K562 (cell line): ENCODE results near the gene FAM20B. TPM values are rescaled to one million over a fixed set of nuclear protein-coding genes. Genes with fewer than 3 reads are reported as not detected.
A peak's percentile ranks its signal among the peaks of the same experiment; 100 is the strongest.

Experiments used
- CEBPB ChIP-seq: fragments of 450-650 bp; IDR thresholded peaks from 2 replicates; pipeline ENCODE4 v1.6.1; 2016; ENCODE audit warnings: missing genetic modification characterization, missing compliant biosample characterization
- DMBX1 ChIP-seq: fragments of 250-450 bp; sonication (Bioruptor Pico); IDR thresholded peaks from 2 replicates; pipeline ENCODE4 v1.8.0; 2022; ENCODE audit warnings: inconsistent platforms, mild to moderate bottlenecking, moderate library complexity, borderline replicate concordance
- ELF1 ChIP-seq: fragments of 200-800 bp; sonication (Bioruptor generic); IDR thresholded peaks from 2 replicates; pipeline ENCODE4 v1.6.1; 2016; ENCODE audit warnings: missing genetic modification characterization, missing compliant biosample characterization
- ESRRB ChIP-seq: fragments of 250-450 bp; sonication (Bioruptor Pico); IDR thresholded peaks from 2 replicates; pipeline ENCODE4 v1.5.0; 2020; ENCODE audit warnings: mild to moderate bottlenecking, moderate library complexity, borderline replicate concordance
- GTF2A2 ChIP-seq: IDR thresholded peaks from 2 replicates; pipeline ENCODE4 v1.6.1; 2016; ENCODE audit warnings: mild to moderate bottlenecking, missing genetic modification characterization, missing compliant biosample characterization
- TOE1 ChIP-seq, 2 experiments: fragments of 450-650 bp in 1 of 2; sonication (generic) in 1 of 2; formaldehyde crosslinking in 1 of 2; IDR thresholded peaks; 2 replicates each; pipeline versions ENCODE4 v1.7.1 to v1.8.0; 2016 to 2022; ENCODE audit warnings: borderline replicate concordance in 2 of 2, mild to moderate bottlenecking in 2 of 2, antibody characterized with exemption in 1 of 2, inconsistent platforms in 1 of 2, low read depth in 1 of 2, missing genetic modification reagents in 1 of 2, moderate library complexity in 1 of 2
- ZNF316 ChIP-seq: fragments of 450-650 bp; IDR thresholded peaks from 2 replicates; pipeline ENCODE4 v1.6.1; 2016
- polyA plus RNA-seq, 8 experiments: library from polyadenylated mRNA; depleted of rRNA in 4 of 8; stranded (reverse) in 5 of 8; unstranded in 3 of 8; fragments of >200 nt; fragmentation: Nextera tagmentation in 2 of 8; fragmentation: Illumina TruSeq in 1 of 8; extraction: Ambion mirVana in 2 of 8; extraction: Trizol in 1 of 8; gene quantifications; 2 replicates each; pipeline versions ENCODE4 v1.2.1 to v1.2.3, GENCODE V29; 2011 to 2014; ENCODE audit warnings: inconsistent platforms in 1 of 8, missing spikeins in 1 of 8
- total RNA-seq, 7 experiments: library from RNA; depleted of rRNA in 6 of 7; stranded (reverse); fragments of >200 nt in 6 of 7; fragmentation: Illumina TruSeq in 2 of 7; extraction: Trizol in 2 of 7; gene quantifications; 2 replicates each; pipeline versions ENCODE4 v1.2.1 to v1.2.3, GENCODE V29; 2011 to 2021; ENCODE audit warnings: low replicate concordance in 1 of 7
- TF ChIP-seq, protein P1 (sequence below): sonication (generic); formaldehyde crosslinking; IDR thresholded peaks from 2 replicates; pipeline ENCODE4 v1.8.0; 2022; ENCODE audit warnings: missing genetic modification reagents, mild to moderate bottlenecking, moderate library complexity, borderline replicate concordance
- TF ChIP-seq, protein P2 (sequence below): fragments of 450-650 bp; IDR thresholded peaks from 2 replicates; pipeline ENCODE4 v1.6.1; 2018; ENCODE audit not compliant: partially characterized antibody
- TF ChIP-seq, protein P3 (sequence below): fragments of 450-650 bp; IDR thresholded peaks from 2 replicates; pipeline ENCODE4 v1.6.1; 2016; ENCODE audit warnings: antibody characterized with exemption
- TF ChIP-seq, protein P4 (sequence below), 2 experiments: fragments of 450-650 bp; conservative IDR thresholded peaks; 2 replicates each; pipeline ENCODE4 v1.6.1; 2017; ENCODE audit warnings: mild to moderate bottlenecking in 2 of 2, moderate library complexity in 2 of 2

Gene FAM20B
- total and polyA plus RNA-seq, 9 of the 15 experiments (the other 6 are each of a cell fraction or from before 2014, with no cell fraction given) = 7.2 to 67.5 (median 42.9) TPM

DNA sequence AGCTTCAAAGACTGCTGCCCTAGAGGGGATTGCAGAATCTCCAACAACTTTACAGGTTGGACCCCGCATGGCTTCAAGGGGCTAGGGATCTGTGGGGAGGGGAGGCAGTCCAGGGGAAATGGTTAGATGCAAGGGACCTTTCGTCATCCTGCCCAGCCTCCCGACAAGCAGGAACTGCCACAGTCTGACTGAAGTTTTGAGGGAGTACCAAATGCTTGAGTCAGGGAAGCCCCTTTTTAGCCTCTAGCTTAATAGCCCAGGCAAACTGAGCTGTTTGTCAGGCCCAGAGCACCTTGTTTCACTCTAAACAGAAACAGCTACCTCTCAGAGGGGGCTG is 57.3 kb downstream of the FAM20B start (continued):
- TF ChIP-seq, protein P1, sequence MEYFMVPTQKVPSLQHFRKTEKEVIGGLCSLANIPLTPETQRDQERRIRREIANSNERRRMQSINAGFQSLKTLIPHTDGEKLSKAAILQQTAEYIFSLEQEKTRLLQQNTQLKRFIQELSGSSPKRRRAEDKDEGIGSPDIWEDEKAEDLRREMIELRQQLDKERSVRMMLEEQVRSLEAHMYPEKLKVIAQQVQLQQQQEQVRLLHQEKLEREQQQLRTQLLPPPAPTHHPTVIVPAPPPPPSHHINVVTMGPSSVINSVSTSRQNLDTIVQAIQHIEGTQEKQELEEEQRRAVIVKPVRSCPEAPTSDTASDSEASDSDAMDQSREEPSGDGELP (CRISPR knock-in tag) = 0 out of 2 replicates have a peak, but pooled peaks have one; percentile 20
- TF ChIP-seq ZNF316 (no peak), CEBPB (tag) (no peak), GTF2A2 (no peak), ELF1 (tag) (no peak), ESRRB (CRISPR knock-in tag) (no peak), DMBX1 (no peak), TOE1 (IDR thresholded peaks at IDR 0.05; ENCODE audit: borderline replicate concordance) (no peak), TOE1 (CRISPR knock-in tag; IDR thresholded peaks at IDR 0.05; ENCODE audit: borderline replicate concordance, low read depth) (no peak)
- TF ChIP-seq, protein P2, sequence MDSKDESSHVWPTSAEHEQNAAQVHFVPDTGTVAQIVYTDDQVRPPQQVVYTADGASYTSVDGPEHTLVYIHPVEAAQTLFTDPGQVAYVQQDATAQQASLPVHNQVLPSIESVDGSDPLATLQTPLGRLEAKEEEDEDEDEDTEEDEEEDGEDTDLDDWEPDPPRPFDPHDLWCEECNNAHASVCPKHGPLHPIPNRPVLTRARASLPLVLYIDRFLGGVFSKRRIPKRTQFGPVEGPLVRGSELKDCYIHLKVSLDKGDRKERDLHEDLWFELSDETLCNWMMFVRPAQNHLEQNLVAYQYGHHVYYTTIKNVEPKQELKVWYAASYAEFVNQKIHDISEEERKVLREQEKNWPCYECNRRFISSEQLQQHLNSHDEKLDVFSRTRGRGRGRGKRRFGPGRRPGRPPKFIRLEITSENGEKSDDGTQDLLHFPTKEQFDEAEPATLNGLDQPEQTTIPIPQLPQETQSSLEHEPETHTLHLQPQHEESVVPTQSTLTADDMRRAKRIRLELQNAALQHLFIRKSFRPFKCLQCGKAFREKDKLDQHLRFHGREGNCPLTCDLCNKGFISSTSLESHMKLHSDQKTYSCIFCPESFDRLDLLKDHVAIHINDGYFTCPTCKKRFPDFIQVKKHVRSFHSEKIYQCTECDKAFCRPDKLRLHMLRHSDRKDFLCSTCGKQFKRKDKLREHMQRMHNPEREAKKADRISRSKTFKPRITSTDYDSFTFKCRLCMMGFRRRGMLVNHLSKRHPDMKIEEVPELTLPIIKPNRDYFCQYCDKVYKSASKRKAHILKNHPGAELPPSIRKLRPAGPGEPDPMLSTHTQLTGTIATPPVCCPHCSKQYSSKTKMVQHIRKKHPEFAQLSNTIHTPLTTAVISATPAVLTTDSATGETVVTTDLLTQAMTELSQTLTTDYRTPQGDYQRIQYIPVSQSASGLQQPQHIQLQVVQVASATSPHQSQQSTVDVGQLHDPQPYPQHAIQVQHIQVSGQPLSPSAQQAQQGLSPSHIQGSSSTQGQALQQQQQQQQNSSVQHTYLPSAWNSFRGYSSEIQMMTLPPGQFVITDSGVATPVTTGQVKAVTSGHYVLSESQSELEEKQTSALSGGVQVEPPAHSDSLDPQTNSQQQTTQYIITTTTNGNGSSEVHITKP = peak; percentile 64
- TF ChIP-seq, protein P3, sequence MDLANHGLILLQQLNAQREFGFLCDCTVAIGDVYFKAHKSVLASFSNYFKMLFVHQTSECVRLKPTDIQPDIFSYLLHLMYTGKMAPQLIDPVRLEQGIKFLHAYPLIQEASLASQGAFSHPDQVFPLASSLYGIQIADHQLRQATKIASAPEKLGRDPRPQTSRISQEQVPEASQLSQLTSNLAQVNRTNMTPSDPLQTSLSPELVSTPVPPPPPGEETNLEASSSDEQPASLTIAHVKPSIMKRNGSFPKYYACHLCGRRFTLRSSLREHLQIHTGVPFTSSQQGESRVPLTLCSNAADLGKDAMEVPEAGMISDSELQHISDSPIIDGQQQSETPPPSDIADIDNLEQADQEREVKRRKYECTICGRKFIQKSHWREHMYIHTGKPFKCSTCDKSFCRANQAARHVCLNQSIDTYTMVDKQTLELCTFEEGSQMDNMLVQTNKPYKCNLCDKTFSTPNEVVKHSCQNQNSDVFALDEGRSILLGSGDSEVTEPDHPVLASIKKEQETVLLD = no peak
- TF ChIP-seq, protein P4, sequence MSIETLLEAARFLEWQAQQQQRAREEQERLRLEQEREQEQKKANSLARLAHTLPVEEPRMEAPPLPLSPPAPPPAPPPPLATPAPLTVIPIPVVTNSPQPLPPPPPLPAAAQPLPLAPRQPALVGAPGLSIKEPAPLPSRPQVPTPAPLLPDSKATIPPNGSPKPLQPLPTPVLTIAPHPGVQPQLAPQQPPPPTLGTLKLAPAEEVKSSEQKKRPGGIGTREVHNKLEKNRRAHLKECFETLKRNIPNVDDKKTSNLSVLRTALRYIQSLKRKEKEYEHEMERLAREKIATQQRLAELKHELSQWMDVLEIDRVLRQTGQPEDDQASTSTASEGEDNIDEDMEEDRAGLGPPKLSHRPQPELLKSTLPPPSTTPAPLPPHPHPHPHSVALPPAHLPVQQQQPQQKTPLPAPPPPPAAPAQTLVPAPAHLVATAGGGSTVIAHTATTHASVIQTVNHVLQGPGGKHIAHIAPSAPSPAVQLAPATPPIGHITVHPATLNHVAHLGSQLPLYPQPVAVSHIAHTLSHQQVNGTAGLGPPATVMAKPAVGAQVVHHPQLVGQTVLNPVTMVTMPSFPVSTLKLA (conservative IDR thresholded peaks at IDR 0.05) = peak in 1 of 2 experiments; percentile 10; a peak in 2 of 4 replicates
